Neural cell (in vitro differentiated cells): Measurements from ENCODE around the gene SSTR4. TPM values are rescaled to one million over a fixed set of nuclear protein-coding genes. Genes with fewer than 3 reads are reported as not detected.

ENCODE experiments used
- H2AFZ ChIP-seq: fragments of 200-600, 300-800 bp; sonication (generic), shearing (Covaris generic); 2 replicates; pipeline ENCODE4 v1.6.0; 2014; ENCODE audit warnings: low read depth, mild to moderate bottlenecking, antibody characterized with exemption, low read length, moderate library complexity
- H3F3A ChIP-seq: fragments of 200-600 bp; shearing (Covaris generic); 2 replicates; pipeline ENCODE4 v1.6.1; 2016; ENCODE audit warnings: mild to moderate bottlenecking, moderate library complexity, mixed read lengths, antibody characterized with exemption, low read length; ENCODE audit not compliant: insufficient read depth, poor library complexity, severe bottlenecking
- H3K27ac ChIP-seq: fragments of 200-600, 300-800 bp; sonication (generic), shearing (Covaris generic); 2 replicates; pipeline ENCODE4 v1.5.1; 2014; ENCODE audit warnings: mild to moderate bottlenecking, low read length, moderate library complexity
- H3K27me3 ChIP-seq: fragments of 300-800, 200-600 bp; sonication (generic), shearing (Covaris generic); 2 replicates; pipeline ENCODE4 v1.6.0; 2014; ENCODE audit warnings: mild to moderate bottlenecking, low read depth, low read length, moderate library complexity; ENCODE audit not compliant: insufficient read depth
- H3K36me3 ChIP-seq: fragments of 300-800, 200-600 bp; sonication (generic), shearing (Covaris generic); 2 replicates; pipeline ENCODE4 v1.5.1; 2014; ENCODE audit warnings: mild to moderate bottlenecking, antibody characterized with exemption, low read length, moderate library complexity; ENCODE audit not compliant: insufficient read depth
- H3K4me2 ChIP-seq: fragments of 300-800, 200-600 bp; sonication (generic), shearing (Covaris generic); 2 replicates; pipeline ENCODE4 v1.6.0; 2014; ENCODE audit warnings: mild to moderate bottlenecking, low read length
- H3K4me3 ChIP-seq: fragments of 300-800, 200-600 bp; sonication (generic), shearing (Covaris generic); 2 replicates; pipeline ENCODE4 v1.5.1; 2014; ENCODE audit warnings: mild to moderate bottlenecking, low read length, moderate library complexity
- H3K79me2 ChIP-seq: fragments of 200-600 bp; shearing (Covaris generic); replicated peaks from 2 replicates; pipeline ENCODE4 v1.6.0; 2014; ENCODE audit warnings: mild to moderate bottlenecking, low read length, moderate library complexity; ENCODE audit not compliant: insufficient read depth
- H3K9ac ChIP-seq: fragments of 300-800, 200-600 bp; sonication (generic), shearing (Covaris generic); 2 replicates; pipeline ENCODE4 v1.6.1; 2016; ENCODE audit warnings: mild to moderate bottlenecking, low read length, mixed read lengths
- H3K9me2 ChIP-seq: fragments of 200-600 bp; shearing (Covaris generic); 2 replicates; pipeline ENCODE4 v1.6.1; 2016; ENCODE audit warnings: mild to moderate bottlenecking, low read length, mixed read lengths; ENCODE audit not compliant: insufficient read depth
- H3K9me3 ChIP-seq: fragments of 200-600, 300-800 bp; sonication (generic), shearing (Covaris generic); 2 replicates; pipeline ENCODE4 v1.6.1; 2016; ENCODE audit warnings: mild to moderate bottlenecking, mixed run types, low read length, moderate library complexity, mixed read lengths
- H4K20me1 ChIP-seq: fragments of 200-600 bp; shearing (Covaris generic); 2 replicates; pipeline ENCODE4 v1.6.1; 2016; ENCODE audit warnings: mild to moderate bottlenecking, mixed run types; ENCODE audit not compliant: insufficient read depth
- CTCF ChIP-seq: fragments of 450-650 bp; IDR thresholded peaks from 2 replicates; pipeline ENCODE4 v1.5.1; 2014; ENCODE audit warnings: antibody characterized with exemption, mild to moderate bottlenecking, moderate library complexity; ENCODE audit not compliant: poor library complexity, severe bottlenecking
- EP300 ChIP-seq: fragments of 450-650 bp; conservative IDR thresholded peaks from 2 replicates; pipeline ENCODE4 v1.6.1; 2014; ENCODE audit warnings: antibody characterized with exemption, mild to moderate bottlenecking, moderate library complexity; ENCODE audit not compliant: poor library complexity, severe bottlenecking
- EZH2 ChIP-seq: fragments of 200-600, 300-800 bp; shearing (Covaris generic), sonication (generic); IDR thresholded peaks from 2 replicates; pipeline ENCODE4 v1.6.1; 2014; ENCODE audit warnings: antibody characterized with exemption, low read length, borderline replicate concordance, mild to moderate bottlenecking; ENCODE audit not compliant: insufficient read depth, poor library complexity, severe bottlenecking
- MXI1 ChIP-seq: fragments of 450-650 bp; conservative IDR thresholded peaks from 2 replicates; pipeline ENCODE4 v1.6.1; 2014; ENCODE audit warnings: antibody characterized with exemption, mild to moderate bottlenecking; ENCODE audit not compliant: poor library complexity, severe bottlenecking
- POLR2AphosphoS5 ChIP-seq: IDR thresholded peaks from 2 replicates; pipeline ENCODE4 v1.6.1; 2012
- RAD21 ChIP-seq: fragments of 450-650 bp; conservative IDR thresholded peaks from 2 replicates; pipeline ENCODE4 v1.6.1; 2014; ENCODE audit warnings: antibody characterized with exemption, mild to moderate bottlenecking, moderate library complexity
- REST ChIP-seq: IDR thresholded peaks from 2 replicates; pipeline ENCODE4 v1.6.1; 2012; ENCODE audit warnings: borderline replicate concordance
- SMC3 ChIP-seq: fragments of 450-650 bp; conservative IDR thresholded peaks from 2 replicates; pipeline ENCODE4 v1.6.1; 2014; ENCODE audit warnings: antibody characterized with exemption, mild to moderate bottlenecking, moderate library complexity; ENCODE audit not compliant: poor library complexity
- TAF1 ChIP-seq: IDR thresholded peaks from 2 replicates; pipeline ENCODE4 v1.6.1; 2012; ENCODE audit warnings: low read depth
- polyA plus RNA-seq: library from polyadenylated mRNA; depleted of rRNA; stranded (reverse); fragments of >200 nt; gene quantifications from 2 replicates; pipeline ENCODE4 v1.2.3, GENCODE V29; 2014

The SSTR4 gene
- polyA plus RNA-seq, 1 donor from 2014 or later: not detected

GRCh38 chr20:23011008-23011721 lies 23.9 kb upstream of the SSTR4 start:
- H3K27me3 ChIP-seq: no peaks in the 10 kb centered on the region
- H3K4me2 ChIP-seq: no peak overlapping the region
- H4K20me1 ChIP-seq: no peaks in the 10 kb centered on the region
- H3F3A ChIP-seq: no peaks in the 10 kb centered on the region
- no peaks in the 10 kb centered on the region for H3K79me2 ChIP-seq
- no peaks in the 10 kb centered on the region for H3K9me3 ChIP-seq
- no peak overlapping the region for H3K9ac ChIP-seq
- H3K27ac ChIP-seq: no peak overlapping the region
- no peaks in the 10 kb centered on the region for H3K9me2 ChIP-seq
- H3K36me3 ChIP-seq: no peaks in the 10 kb centered on the region
- H3K4me3 ChIP-seq: no peak overlapping the region
- H2AFZ ChIP-seq: no peak overlapping the region
- TF ChIP-seq POLR2AphosphoS5 (no peak), EP300 (no peak), RAD21 (no peak), EZH2 (no peak), TAF1 (no peak), SMC3 (no peak), CTCF (no peak), MXI1 (no peak), REST (no peak)

GRCh38 chr20:23013429-23013828 lies 21.7 kb upstream of the SSTR4 start:
- Histone ChIP-seq H3K9me3 (no peaks in the 10 kb centered on the region), H3K9me2 (no peaks in the 10 kb centered on the region), H3K9ac (no peak overlapping the region), H3F3A (no peaks in the 10 kb centered on the region), H3K4me3 (no peak overlapping the region), H4K20me1 (no peaks in the 10 kb centered on the region), H3K36me3 (no peaks in the 10 kb centered on the region), H3K79me2 (no peaks in the 10 kb centered on the region), H3K27ac (no peak overlapping the region), H3K4me2 (no peak overlapping the region), H2AFZ (no peak overlapping the region), H3K27me3 (no peaks in the 10 kb centered on the region)
- TF ChIP-seq MXI1: no peak
- TF ChIP-seq SMC3: no peak
- TF ChIP-seq EP300: no peak
- no peak for TF ChIP-seq EZH2
- TF ChIP-seq RAD21: no peak
- no peak for TF ChIP-seq TAF1
- TF ChIP-seq CTCF: no peak
- no peak for TF ChIP-seq POLR2AphosphoS5
- no peak for TF ChIP-seq REST
